Right atrium auricular region (tissue), 2 donors: ENCODE data around the gene OPN5. TPM values are rescaled to one million over a fixed set of nuclear protein-coding genes. Genes with fewer than 3 reads are reported as not detected.

ENCODE experiments used
- DNase-seq: peaks from one replicate; pipeline ENCODE4 v3.0.0-alpha.2; 2019; ENCODE audit warnings: low spot score
- H3K27ac ChIP-seq, 2 donors: fragments of 200-600 bp; sonication (generic); 1 replicate in 1 of 2; 2 replicates in 1 of 2; pipeline ENCODE4 v1.5.1; 2016 to 2019
- H3K27me3 ChIP-seq, 2 donors: fragments of 200-600 bp; sonication (generic); one replicate each; pipeline versions ENCODE4 v1.5.1 to v1.6.0; 2017 to 2019
- H3K36me3 ChIP-seq: fragments of 200-600 bp; sonication (generic); one replicate; pipeline ENCODE4 v1.5.1; 2016
- H3K4me1 ChIP-seq, 2 donors: fragments of 200-600 bp; sonication (generic); one replicate each; pipeline versions ENCODE4 v1.5.1 to v1.6.0; 2017 to 2019
- H3K4me3 ChIP-seq, 2 donors: fragments of 200-600 bp; sonication (generic); 1 replicate in 1 of 2; 2 replicates in 1 of 2; pipeline ENCODE4 v1.5.1; 2017 to 2019; ENCODE audit warnings: mild to moderate bottlenecking in 1 of 2, moderate library complexity in 1 of 2
- H3K9me3 ChIP-seq, 2 donors: fragments of 200-600 bp; sonication (generic); one replicate each; pipeline ENCODE4 v1.5.1; 2019
- total RNA-seq, 2 donors: library from RNA; depleted of rRNA; stranded (reverse); fragments of >200 nt; gene quantifications; one replicate each; pipeline ENCODE4 v1.1.0, GENCODE V29; 2016
- TF ChIP-seq, protein P1 (sequence below), 2 donors: fragments of 200-600 bp; sonication (generic); IDR thresholded peaks; one replicate each; pipeline ENCODE4 v1.5.1; 2019; ENCODE audit warnings: antibody characterized with exemption in 2 of 2

Gene OPN5
- total RNA-seq, 2 donors from 2014 or later = not detected

DNA sequence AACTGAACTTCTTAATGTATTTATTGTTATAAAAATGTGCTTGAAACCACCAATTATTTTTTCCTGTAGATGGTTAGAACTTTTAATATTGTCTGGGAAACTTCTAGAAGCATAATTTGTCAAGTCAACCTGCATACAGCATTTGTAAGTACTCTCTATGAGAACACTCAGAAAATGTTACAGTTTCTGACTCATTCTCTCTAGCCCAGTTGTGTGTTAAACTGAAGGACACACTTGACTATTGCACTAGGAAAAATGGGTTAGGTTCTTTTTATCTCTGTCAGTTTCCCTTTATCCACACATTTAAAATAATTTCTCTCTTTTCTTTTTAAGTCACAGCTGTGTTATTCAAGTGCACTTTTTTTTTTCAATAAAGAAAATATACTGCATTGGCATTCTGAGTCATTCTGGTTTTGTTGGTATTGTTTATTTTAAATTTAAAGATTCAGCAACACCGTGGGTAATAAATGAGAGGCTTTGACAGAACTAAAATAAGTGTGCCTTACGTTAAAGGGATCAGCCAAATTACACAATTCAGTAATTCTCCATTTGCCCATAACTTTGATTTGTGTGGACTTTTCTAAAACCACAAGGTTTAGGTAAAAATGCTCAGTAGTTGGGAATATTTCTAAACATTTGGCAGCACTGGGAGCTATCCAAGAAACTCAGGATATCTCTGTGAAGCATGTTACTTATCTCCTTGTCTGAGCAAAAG is 50.7 kb downstream of the OPN5 start:
- Histone ChIP-seq H3K36me3 (no peaks in the 10 kb centered on the region), H3K27ac (no peak overlapping the region), H3K4me1 (no peaks in the 10 kb centered on the region), H3K9me3 (no peaks in the 10 kb centered on the region), H3K4me3 (no peak overlapping the region), H3K27me3 (no peaks in the 10 kb centered on the region)
- DNase-seq = no peak
- TF ChIP-seq, protein P1, sequence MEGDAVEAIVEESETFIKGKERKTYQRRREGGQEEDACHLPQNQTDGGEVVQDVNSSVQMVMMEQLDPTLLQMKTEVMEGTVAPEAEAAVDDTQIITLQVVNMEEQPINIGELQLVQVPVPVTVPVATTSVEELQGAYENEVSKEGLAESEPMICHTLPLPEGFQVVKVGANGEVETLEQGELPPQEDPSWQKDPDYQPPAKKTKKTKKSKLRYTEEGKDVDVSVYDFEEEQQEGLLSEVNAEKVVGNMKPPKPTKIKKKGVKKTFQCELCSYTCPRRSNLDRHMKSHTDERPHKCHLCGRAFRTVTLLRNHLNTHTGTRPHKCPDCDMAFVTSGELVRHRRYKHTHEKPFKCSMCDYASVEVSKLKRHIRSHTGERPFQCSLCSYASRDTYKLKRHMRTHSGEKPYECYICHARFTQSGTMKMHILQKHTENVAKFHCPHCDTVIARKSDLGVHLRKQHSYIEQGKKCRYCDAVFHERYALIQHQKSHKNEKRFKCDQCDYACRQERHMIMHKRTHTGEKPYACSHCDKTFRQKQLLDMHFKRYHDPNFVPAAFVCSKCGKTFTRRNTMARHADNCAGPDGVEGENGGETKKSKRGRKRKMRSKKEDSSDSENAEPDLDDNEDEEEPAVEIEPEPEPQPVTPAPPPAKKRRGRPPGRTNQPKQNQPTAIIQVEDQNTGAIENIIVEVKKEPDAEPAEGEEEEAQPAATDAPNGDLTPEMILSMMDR (IDR thresholded peaks at IDR 0.05) = no peak

DNA sequence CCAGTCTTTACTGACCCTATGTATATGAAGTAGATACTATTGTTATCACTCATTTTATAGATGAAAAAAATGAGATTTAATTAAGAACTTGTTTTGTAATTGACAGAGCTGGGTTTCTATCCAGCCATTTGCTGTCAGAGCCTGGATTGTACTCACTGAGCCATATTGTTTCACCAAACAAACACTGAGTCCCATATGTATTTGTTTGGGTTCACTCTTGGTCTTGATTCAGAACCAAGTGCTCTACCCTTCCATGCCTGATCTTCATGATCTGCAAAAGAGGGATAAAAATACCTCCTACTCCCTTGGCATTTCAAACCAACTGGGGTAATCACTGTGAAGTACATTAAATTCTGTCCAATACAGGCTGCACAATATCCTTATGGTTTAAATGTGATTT is 52.4 kb downstream of the OPN5 start:
- H3K4me3 ChIP-seq = no peak overlapping the region
- no peaks in the 10 kb centered on the region for H3K4me1 ChIP-seq
- no peak for DNase-seq
- H3K27me3 ChIP-seq = no peaks in the 10 kb centered on the region
- H3K9me3 ChIP-seq = no peaks in the 10 kb centered on the region
- TF ChIP-seq, protein P1 (IDR thresholded peaks at IDR 0.05) = no peak
- no peaks in the 10 kb centered on the region for H3K36me3 ChIP-seq
- H3K27ac ChIP-seq = no peak overlapping the region

DNA sequence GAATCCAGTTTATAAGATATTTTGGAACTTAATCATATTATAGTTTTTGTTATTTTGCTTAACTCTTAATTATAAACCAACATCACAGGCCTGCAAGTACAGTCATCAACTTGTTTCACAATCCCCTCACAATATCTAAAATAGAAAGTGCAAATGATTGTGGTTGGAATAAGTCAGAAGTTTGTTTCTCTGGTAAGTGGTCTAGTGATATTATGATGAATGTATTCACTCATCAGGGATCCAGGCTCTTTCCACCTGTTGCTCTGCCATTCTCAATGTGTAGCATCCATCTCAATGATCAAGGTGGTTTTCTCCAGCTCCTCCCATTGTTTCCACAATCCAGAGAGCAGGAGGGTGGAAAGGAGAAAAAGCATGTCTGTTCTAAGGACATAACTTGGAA is 54.2 kb downstream of the OPN5 start:
- no peak overlapping the region for H3K27ac ChIP-seq
- TF ChIP-seq, protein P1 (IDR thresholded peaks at IDR 0.05) = no peak
- H3K36me3 ChIP-seq = no peaks in the 10 kb centered on the region
- DNase-seq = no peak
- H3K27me3 ChIP-seq = no peaks in the 10 kb centered on the region
- H3K4me1 ChIP-seq = no peaks in the 10 kb centered on the region
- H3K4me3 ChIP-seq = no peak overlapping the region
- H3K9me3 ChIP-seq = no peaks in the 10 kb centered on the region

DNA sequence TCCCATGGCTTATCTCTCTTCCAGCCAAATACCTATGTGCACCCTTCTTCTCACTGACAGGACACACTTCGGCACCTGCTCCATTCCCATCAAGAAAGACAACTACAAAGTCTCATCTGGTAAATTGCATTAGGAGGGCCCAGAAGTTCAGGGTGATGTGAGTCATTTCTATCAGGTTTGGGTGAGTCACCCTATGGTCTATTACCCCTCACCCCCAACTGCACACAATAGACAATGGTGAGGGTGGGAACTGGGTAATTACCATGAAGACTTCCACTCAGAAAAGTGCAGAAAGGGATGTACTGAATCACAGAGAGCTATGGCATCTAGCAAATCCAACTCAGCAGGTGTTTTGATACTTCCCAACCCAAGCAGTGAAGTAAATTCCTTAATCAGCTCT is 54.8 kb downstream of the OPN5 start:
- Histone ChIP-seq H3K9me3 (no peaks in the 10 kb centered on the region), H3K4me3 (no peak overlapping the region), H3K27ac (no peak overlapping the region), H3K27me3 (no peaks in the 10 kb centered on the region), H3K36me3 (no peaks in the 10 kb centered on the region), H3K4me1 (no peaks in the 10 kb centered on the region)
- no peak for DNase-seq
- TF ChIP-seq, protein P1 (IDR thresholded peaks at IDR 0.05) = no peak

DNA sequence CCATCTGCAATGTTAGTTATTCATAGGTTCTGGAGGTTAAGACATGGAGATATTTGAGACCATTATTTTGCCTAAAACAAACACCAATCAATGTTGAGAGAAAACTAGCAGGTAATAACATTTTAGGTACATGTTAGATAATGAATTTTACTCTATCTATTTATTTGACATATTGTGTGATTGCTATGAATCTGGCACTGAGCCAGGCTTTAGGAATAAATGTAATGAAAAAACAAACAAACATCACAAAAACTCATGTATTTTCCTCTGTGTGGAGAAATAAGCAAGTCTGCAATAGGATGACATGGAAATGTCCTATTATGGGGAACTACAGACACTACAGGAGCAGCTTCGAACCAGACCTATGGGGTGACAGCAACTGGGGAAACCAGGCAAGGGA is 57.8 kb downstream of the OPN5 start:
- Histone ChIP-seq H3K4me3 (no peak overlapping the region), H3K4me1 (no peaks in the 10 kb centered on the region), H3K36me3 (no peaks in the 10 kb centered on the region), H3K27ac (no peak overlapping the region), H3K27me3 (no peaks in the 10 kb centered on the region), H3K9me3 (peaks cover 0 to 8% of the 10 kb centered on the region in 2 donors)
- TF ChIP-seq, protein P1 (IDR thresholded peaks at IDR 0.05) = no peak
- DNase-seq = no peak

DNA sequence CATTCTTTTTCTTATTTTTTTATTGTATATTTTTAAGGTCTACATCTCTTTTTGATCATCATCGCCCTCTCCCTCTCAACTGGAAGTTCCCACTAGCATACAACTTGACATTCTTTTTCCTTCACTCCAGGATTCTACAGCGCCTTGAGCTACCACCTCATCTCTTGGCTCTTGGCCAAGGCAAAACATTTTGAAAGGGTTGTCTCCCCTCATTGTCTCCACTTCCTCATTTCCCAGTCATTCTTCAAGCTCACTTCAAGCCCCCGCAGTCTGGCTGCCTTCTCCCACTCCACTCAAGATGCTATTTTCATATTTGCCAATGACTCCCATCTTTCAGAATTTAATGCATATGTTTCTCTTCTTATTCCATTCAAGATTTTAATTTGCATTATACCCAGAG is 63.0 kb downstream of the OPN5 start:
- Histone ChIP-seq H3K27me3 (no peaks in the 10 kb centered on the region), H3K4me3 (no peak overlapping the region), H3K36me3 (no peaks in the 10 kb centered on the region), H3K4me1 (no peaks in the 10 kb centered on the region), H3K9me3 (peaks cover 0 to 8% of the 10 kb centered on the region in 2 donors), H3K27ac (no peak overlapping the region)
- TF ChIP-seq, protein P1 (IDR thresholded peaks at IDR 0.05) = no peak
- no peak for DNase-seq
